NCI-H187 (cell line): Measurements from ENCODE around the gene WIF1.

Experiments used
- DNase-seq, 2 experiments: peaks; one replicate each; lab custom pipeline; 2025; lab: John Stamatoyannopoulos, UW

The WIF1 gene

DNA sequence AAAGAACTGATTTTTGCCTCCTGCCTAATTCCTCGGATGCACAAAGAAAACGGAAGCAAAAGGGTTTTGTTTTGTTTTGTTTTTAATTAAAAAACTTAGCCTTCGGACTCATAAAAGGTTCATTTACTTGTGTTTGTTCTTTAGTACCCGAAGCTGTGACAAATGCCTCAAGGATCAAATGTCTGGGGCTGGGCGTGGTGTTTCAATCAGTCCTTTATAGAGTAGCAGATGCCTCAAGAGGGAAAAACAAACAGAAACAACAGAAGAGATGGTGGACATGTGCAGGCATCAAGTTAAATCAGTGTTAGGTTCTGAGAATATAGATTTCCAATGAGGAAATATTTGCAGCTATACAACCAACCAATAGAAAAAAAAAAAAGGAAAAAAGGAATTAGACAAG is 1.6 kb upstream of the WIF1 start:
- no peak for DNase-seq

DNA sequence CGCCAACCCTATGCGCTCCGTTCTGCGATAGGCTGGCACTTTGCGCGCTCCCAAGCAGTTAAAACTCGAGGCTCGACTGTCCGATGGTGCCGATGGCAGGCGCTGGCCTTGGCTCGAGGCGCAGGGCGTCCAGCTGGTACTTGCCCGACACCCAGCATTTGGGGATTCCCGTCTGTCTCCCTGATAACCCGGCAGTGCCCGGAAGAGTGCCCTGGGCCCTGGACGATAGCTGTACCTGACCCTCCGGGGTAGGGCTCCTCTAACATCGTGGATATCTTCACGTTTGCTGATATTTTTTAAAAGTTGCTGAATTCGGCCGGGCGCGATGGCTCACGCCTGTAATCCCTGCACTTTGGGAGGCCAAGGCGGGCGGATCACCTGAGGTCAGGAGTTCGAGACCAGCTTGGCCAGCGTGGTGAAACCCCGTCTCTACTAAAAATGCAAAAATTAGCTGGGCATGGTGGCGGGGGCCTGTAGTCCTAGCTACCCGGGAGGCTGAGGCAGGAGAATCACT is 908 bp upstream of the WIF1 start:
- DNase-seq, result no peak

DNA sequence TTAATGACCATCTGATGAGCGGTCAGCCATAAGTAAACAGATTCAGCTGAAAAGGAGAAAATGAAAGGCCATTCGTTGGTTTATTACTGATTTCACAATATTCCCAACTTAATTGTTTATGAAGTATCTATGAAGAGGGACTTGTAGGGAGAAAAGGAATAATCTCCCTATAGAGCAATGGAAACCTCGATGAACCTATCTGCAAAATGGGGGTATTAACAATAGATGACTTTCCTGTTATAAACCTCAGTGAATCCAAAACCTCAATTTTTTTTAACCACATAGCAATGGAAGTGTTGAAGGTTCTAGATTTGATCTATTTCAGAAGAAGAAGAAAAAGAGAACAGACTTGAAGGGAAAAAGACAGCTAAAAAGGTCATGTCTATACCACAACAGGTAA is 2.0 kb downstream of the WIF1 start:
- no peak for DNase-seq

DNA sequence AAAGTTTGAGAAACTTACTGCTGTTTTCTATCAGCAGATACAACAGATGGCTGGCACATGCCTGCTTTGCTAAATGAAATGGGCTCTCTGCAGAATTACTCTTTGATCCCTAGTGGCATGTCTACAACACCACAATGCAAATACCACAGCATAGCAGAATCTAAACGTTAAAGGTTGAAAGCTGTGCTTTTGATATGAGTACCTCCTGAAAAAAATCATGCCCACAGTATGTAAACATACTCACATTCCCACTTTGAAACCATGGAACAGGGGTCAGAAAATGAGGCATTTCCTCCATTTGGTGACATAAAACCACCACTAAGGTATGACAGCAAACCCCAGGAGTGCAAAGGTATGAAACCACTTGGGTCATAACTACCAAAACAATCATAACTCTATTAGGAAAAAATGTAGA is 7.5 kb downstream of the WIF1 start:
- DNase-seq, result no peak

DNA sequence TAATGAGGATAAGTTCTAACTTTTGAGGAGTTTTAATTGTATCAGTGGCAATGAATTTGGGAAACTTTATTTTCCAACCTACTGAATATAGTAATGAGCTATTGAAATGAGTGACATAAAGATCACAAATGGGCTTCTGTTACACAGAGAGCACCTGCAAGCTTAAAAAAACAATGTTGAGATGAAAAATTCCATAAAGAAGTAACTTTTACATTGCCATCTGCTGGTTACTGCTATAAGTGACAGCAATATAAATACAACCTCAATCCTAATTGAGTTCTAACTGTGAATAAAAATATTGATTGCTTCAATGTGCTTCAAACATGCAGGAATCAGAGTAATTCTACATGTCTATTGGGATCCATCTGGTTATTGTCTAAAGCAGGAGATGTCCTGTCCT is 14.2 kb downstream of the WIF1 start:
- no peak for DNase-seq

DNA sequence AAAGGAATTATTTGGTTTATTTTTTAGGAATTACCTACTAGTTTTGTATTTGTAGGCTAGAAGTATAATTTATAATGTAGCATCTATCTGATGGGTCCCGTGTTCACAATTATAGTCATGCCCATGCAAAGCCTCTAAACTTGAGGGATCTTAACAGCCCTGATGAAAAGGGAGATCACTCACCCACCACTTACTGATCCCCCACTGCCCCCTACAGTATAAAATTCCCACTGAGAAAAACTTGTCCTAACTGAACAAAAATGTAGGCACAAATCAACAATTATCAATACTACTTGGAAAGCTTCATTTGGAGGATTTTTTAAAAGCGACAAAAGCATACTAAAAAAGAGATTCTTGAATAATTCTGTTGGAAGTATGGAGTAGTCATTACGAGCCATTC is 21.0 kb downstream of the WIF1 start:
- no peak for DNase-seq

DNA sequence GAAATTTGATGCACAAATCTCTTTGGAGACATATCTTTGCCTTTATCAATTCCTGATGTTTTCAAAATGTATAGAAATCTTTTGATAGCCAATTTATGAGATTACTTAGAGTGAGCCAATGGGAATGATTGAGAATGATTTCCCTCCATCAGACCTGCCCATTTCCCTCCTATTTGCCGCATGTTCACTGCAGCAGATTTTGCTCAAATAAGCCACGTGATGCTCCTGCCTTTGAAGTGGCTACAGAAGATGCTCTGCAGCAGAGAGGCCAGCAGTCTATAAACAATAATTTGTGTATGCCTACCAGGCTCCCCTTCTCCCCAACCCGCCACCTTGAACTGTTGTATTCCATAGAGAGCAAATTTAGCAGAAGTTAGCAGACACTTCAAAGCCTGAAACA is 21.9 kb downstream of the WIF1 start:
- DNase-seq, result no peak

DNA sequence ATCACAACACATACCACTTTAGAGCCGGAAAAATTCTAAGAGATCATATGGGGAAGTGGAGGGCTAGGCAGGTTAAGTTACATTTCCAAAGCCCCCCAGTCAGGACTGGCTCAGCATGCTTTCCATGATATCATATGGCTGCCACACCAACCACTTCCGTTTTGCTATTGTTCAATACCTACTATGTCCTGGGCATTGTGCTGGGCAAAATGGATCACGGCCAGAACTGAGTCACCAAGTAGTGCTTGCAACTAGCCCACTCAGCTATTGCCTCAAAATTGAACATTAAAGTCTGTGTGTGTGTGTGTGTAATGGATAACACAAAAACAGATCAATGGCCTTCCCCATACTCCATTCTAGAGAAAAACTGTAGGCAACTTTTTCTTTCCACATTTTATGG is 22.7 kb downstream of the WIF1 start:
- DNase-seq, result no peak

DNA sequence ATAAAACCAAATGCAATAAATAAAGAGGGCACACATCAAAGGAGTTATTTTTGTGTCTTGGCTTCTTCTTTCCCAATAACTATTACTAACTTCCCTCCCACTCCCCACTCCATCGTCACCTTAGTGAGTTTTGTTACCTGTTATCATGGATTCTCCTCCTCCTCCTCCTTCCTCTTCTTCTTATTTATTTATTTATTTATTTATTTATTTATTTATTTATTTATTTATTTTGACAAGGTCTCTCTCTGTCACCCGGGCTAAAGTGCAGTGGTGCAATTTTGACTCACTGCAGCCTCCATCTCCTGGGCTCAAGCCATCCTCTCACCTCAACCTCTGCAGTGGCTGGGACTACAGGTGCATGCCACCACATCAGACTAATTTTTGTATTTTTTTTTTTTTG is 26.4 kb downstream of the WIF1 start:
- no peak for DNase-seq

DNA sequence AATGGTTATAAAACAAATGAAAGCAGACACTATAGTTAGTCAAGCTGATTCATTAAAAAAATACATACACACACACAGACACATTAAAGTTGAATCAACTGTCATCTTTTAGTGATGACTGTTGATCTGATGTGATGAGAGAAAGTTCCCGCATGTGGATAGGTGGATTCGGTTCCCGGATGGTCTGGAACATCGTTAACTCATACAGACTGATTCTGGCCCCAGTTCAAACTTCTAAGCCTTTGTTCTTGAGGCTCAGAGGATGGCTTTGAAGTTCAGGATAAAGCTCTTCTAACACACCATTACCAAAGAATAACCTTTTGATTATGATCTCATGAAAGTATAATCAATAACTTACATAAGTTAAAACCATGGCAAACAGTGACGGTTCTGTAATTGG is 27.5 kb downstream of the WIF1 start:
- DNase-seq, result no peak

DNA sequence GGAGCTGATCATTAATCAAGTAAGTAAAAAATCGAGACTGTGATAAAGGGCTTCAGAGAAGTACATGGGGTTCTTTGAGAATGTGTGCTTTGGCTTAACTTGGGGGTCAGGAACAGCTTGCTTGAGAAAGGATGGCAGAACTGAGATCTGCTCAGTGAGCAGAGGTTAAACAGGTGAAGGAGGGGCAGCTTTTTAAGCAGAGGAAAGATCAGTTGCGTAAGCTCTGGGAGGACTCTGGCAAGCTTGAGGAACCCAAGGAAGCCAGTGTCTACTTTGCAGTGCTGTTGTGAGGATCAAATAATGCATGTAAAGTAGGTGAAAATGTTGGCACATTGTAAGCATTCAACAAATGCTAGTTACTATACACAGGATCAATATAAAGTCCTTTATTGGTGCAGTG is 30.6 kb downstream of the WIF1 start:
- no peak for DNase-seq

DNA sequence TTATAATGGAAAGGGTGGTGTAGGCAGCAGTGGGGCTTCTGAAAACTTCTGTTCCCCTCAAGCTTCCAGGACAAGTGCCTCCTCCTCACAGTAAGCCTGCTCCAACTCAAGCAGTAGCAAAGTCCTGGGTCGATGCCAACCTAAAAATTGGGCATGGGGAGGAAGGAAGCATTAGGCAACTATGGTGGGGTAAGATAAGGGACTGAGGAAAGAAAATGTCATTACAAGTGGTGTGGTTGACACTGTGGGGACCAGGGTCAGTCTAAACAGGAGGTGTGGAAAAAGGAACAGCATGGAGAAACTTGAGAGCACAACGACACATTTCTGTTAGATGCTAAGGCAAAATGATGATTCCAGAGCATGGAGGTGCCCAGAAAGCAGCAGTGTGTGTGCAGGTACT is 34.9 kb downstream of the WIF1 start:
- no peak for DNase-seq

DNA sequence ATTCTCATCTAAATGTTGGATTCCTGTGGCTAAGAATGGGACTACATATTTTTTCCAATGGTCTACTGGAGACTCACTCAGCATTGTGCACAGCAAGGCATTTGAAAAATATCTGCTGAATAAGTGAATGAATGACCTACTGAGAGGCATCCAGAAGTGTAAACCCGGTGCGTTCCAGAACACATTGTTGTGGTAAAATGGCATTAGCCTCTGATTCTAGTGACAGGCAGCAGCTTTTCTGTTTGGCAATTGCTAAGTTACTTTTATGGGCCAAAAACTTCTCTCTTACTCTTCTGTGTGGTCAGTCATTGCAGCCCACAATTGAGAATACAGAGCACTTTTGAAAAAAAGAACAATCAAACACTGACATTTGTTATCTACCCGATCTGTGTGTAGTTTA is 36.5 kb downstream of the WIF1 start:
- DNase-seq, result no peak

DNA sequence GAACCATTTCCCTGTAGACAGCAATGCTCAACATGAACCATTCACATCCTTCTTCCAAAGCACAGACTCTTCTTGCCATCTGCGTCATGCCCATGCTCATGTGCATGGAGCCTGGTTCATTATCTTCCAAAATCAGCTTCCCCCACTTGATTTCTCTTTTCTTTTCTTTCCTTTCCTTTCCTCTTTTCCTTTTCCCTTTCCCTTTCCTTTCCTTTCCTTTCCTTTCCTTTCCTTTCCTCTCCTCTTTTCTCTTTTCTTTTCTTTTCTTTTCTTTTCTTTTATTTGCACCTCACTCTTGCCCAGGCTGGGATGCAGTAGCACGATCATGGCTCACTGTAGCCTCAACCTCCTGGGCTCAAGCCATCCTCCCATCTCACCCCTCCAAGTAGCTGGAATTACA is 37.5 kb downstream of the WIF1 start:
- no peak for DNase-seq

DNA sequence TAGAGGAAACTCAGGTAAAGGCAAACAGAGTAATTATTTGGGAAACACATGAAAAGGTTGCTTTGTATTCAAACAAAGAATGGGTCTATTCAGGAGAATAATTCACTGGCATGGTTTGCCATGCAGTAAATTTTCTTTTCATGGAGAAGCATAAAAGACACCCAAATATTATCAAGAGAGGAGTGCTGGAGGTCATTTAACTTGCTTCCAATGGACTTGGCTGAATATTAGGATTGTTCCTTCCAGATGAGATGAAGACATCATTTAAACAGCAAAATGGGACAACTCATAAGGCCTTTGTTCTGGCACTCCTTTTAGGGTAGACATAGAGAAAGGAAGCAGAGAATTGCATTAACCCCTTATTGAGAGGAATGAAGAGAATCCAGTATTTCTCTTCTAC is 38.7 kb downstream of the WIF1 start:
- no peak for DNase-seq

DNA sequence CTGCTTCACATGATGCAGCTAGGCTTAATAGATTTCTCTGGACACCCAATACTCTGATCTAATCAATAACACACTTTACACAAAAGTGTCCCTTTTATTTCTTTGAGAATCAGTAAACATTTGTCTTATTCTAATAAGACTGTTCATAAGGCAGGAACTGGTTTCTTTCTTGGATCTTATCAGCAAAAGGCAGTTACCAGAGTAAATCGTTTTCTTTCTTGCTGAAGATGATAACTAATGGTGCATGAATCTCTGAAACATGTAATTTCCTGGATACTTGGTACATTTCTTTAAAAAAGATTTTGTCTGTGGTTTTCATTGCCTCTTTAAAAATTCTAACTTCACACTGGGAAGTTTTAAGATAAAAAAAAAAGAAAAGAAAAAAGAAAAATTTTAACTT is 39.6 kb downstream of the WIF1 start:
- no peak for DNase-seq

DNA sequence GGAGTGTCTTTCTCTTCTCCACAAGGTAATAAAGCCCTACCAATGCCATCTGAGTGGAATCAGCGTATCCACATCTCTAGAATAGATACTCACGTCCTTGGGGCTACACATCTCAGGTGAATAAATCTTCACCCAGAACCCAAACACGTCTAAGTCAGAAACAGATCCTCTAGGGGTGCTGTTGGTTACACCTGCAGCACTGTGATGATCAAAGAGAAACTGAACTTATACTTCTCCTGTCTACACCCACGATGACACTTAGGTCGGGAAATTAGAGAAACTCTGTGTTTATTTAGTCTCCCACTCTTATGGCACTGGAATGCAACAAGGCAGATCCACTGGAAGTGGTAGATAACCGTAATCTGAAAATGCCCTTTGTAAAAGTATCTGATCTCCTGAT is 46.2 kb downstream of the WIF1 start:
- no peak for DNase-seq

DNA sequence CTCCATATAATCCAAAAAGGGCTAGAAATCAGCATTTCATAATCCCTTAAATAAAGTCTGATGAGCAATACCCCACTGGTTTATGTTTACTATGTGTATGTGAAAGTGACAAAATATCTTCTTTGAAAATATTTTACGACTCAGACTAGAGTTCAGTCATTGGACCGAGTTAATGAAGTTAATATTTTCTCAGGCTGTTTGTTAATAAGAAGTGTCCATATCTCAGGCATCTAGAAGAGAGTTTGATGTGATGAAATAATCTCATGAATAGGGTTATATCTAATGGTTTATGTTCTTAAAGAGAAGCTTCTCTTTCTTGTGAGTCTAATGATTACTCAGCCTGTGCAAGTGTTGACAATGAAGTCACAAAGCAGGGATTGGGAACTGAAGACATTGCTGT is 51.8 kb downstream of the WIF1 start:
- DNase-seq, result no peak

DNA sequence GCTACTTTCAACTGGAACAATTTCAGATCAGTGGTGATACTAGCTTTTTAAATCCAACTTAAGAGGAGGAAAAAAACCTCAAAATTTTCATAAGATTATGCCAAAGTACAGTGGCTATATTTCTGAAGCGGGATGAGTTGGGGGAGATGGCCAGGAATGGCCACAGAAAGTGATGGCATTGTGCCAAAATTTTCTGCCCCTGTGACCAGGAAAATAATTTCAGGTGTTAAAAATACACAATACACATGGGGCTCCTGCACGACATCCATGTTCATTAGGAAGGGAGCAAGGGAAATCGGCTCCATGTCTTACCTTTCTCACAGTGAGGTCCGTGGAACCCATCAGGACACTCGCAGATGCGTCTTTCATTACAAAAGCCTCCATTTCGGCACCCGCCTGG is 53.7 kb downstream of the WIF1 start:
- DNase-seq, result no peak

DNA sequence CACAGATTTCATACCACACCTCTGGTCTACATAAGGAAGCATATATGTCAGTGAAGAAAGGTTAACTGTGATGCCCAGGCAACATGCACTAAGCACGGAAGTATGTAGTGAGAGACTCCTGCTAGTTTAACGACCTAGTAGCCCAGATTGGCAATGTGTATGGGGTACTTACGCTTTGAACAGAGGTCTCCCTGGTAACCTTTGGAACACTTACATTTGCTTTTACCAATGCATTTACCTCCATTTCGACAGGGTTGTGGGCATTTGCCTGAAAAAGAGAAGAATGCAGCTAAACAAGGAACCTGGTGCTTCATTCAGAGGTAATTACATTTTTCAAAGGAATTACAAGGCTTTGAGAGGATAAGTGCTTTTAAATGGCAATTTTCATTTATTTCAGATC is 65.2 kb downstream of the WIF1 start:
- no peak for DNase-seq

DNA sequence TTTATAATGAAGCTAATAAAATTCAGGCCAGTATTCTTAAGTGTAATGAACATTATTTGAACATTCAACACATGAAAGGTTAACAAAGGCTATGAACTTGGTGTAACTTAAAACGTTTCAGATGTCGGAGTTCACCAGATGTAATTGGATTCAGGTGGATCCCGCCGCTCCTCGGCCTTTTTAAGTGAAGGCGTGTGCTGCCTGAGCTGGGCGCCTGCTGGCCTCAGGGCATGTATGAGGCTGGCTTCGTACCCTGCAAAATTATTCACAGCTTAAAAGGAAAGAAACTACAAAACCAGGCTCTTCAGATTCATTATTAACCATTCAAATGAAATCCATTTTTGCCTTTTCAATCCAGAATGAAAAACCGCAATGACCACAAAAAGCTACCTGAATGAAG is 69.9 kb downstream of the WIF1 start:
- no peak for DNase-seq

DNA sequence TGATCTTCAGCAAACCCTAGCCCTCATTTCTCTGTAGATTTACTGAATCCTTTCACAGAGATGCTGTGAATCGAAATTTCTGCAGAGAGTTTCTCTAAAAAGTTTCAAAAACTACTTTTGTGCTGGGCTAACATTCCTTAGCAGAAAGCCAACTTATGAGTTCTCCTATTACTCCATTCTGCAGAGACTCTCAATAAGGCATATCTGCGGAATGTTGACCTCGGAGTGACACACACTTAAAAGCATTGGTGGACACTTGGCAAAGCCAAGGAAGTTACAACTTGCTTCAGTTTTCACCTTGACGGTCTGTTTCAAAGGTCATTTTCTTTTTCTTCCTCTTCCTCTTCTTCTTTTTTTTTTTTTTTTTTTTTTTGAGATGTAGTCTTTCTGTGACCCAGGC is 75.8 kb downstream of the WIF1 start:
- DNase-seq, result no peak

DNA sequence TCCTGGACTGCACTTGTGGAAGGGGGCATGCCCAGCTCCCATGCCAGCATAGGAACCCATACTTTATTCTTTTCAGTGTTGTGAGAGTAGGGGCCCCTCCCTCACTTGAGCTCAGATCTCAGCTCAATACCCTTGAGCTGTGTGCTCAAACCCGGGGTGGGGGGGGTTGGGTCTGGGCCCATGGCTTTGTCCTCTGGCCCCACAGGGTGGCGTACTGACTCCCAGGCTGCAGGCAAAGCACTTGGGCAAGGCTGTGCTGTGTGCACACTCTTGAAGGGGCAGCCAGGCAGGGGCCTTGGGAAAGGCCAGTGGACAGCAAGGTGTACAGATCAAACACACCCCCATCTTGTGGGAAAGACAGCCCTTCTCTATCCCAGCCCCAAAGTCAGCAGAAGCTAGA is 81.8 kb downstream of the WIF1 start:
- DNase-seq, result no peak

DNA sequence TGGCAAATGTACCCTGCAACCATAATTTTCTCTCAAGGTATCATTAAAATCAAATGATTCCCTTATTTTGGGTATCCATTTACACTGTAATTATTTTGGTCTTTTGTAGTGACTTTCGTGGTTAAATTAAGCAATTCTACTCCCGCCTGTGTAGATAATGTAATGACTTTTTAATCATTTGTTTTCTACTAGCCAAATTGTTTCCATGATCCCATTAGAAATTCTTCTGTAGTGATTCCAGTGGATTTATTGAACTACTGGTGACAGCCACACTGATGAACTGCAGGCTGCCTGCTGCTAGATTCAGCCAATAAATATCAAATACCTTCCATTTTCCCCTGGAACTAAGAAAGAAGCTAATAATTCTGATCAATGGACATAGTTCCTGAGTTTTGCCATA is 96.0 kb downstream of the WIF1 start:
- DNase-seq, result no peak

DNA sequence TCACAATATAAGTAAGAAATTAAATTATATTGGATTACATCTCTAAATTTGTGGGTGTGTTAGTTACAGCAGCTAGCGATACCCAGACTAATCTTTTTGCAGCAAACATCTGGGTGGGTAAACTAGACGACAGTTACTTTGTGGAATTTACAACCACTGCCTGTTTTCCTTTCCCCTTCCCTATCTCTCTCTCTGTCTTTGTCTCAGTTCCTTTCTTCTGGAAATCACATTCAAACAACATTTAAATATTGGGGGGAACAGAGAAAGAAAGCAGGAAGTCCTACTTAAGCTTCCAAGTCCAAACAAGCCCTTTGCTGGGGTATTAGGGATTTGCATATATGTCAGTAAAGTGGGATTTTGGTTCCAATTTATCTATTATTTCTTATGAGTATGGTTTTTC is 97.6 kb downstream of the WIF1 start:
- no peak for DNase-seq
